Cardiac atrium fibroblast (primary cell): ENCODE results near the gene NBPF9. TPM values are rescaled to one million over a fixed set of nuclear protein-coding genes. Genes with fewer than 3 reads are reported as not detected.

Experiments
- total RNA-seq: library from RNA; depleted of rRNA; stranded (reverse); fragments of >200 nt; gene quantifications from 2 replicates; pipeline ENCODE4 v1.2.3, GENCODE V29; 2015

The NBPF9 gene
- total RNA-seq, result 5.4 and 9.1 TPM in 2 replicates

GRCh38 chr1:149103109-149104081 is at the start of gene NBPF9:
NBPF9 (minus strand) TSS chr1:149103551; CDS start chr1:149082139, 21,412 bp downstream.

